ENCODE measurements around the gene PNPLA7.

GRCh38 chr9:137432687-137433348 is 117.4 kb downstream of the PNPLA7 start:
- TF ChIP-seq, protein P1, sequence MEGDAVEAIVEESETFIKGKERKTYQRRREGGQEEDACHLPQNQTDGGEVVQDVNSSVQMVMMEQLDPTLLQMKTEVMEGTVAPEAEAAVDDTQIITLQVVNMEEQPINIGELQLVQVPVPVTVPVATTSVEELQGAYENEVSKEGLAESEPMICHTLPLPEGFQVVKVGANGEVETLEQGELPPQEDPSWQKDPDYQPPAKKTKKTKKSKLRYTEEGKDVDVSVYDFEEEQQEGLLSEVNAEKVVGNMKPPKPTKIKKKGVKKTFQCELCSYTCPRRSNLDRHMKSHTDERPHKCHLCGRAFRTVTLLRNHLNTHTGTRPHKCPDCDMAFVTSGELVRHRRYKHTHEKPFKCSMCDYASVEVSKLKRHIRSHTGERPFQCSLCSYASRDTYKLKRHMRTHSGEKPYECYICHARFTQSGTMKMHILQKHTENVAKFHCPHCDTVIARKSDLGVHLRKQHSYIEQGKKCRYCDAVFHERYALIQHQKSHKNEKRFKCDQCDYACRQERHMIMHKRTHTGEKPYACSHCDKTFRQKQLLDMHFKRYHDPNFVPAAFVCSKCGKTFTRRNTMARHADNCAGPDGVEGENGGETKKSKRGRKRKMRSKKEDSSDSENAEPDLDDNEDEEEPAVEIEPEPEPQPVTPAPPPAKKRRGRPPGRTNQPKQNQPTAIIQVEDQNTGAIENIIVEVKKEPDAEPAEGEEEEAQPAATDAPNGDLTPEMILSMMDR (IDR thresholded peaks at IDR 0.05), result no peak
- TF ChIP-seq SIN3A (IDR thresholded peaks at IDR 0.05; ENCODE audit: borderline replicate concordance, insufficient read depth, low read depth, low read length) (no peak), POLR2AphosphoS5 (IDR thresholded peaks at IDR 0.05; ENCODE audit: low read depth, low read length) (no peak)

Measured in Panc1 (cell line).